CD4-positive, alpha-beta T cell treated with Interleukin-17A for 1 hour (primary cell): ENCODE data around the gene S100A5.
"Not testable (repeated sequence)": the region's sequence is repeated elsewhere in the genome, so short reads cannot be mapped to it uniquely, and the experiment has no call there.

Experiments used
- DNase-seq: peaks from one replicate; pipeline ENCODE4 v3.0.0-alpha.2; 2020

Gene S100A5

DNA sequence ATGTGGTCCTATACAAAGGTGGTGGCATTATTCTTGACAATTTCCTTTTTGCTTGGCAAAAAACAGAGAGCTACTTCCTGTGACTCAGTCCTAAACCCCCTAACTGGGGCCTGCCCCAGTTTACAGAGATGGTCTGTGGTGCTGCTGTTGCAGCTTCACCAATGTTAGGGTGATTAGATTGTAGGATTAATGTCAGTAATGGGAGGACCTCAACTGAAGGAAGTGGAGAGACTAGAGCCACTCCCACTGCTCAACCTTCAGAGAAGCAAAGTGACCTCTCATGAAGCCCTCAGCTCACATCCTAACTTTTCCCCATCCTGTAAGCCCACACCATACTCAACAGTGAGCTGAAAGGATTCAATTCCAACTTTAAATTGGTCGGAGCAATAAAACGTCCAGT, 8.6 kb downstream of the S100A5 start:
- peak; percentile 66 for DNase-seq

- no peak for DNase-seq
These were observed 9.1 kb downstream of the S100A5 start for GRCh38 chr1:153531638-153532037.

DNA sequence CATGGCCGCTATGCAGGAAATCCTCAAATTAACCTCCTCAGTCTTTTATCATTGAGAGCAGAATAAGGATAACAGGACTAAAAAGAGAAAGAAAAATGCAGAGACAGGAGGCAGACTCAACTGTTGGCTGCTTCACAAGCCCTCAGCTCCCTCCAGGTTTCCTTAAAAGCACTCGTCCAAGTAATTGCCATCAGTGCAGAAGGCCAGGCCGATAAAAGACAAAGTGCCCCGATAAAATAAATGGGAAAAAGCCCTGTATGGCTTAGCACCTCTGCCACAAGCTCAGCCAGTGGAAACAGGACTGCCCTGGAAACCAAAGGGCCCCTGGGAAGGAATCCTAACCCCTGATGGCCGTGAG, 13.1 kb downstream of the S100A5 start:
- no peak for DNase-seq

DNA sequence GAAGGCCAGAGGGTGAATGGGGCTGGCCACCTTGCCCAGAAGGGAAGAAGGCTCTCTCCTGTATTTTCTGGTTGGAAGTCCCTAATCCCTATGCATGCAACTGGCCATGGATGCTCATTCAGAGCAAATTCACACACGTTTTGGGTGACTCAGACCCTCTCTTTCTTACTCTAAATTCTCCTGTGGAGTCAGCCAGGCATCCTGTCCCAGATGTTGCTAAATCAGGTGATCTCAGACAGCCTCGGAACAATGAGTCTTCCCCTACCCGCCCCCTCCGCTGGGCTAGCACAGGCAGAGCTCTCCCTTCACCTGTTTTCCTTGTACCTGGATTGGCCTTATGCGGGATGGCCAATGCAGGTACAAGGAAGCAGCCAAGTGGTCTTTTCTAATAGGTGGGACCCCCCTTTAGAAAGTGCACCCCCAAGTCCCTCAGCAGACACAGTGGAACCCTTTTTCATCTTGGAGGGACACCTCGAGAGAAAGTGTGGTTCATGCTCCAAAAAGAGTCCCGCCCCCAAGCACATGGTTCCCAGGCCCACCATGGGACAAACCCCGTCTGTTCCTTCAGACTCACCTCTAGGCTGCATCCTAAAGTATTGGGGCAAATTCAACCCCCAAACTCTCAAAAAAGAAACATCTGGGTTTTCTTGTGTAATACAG, 13.6 kb downstream of the S100A5 start:
- no peak for DNase-seq

GRCh38 chr1:153526132-153526543, 14.6 kb downstream of the S100A5 start:
- DNase-seq, result no peak

GRCh38 chr1:153525088-153525728, 15.5 kb downstream of the S100A5 start:
- DNase-seq, result no peak

DNA sequence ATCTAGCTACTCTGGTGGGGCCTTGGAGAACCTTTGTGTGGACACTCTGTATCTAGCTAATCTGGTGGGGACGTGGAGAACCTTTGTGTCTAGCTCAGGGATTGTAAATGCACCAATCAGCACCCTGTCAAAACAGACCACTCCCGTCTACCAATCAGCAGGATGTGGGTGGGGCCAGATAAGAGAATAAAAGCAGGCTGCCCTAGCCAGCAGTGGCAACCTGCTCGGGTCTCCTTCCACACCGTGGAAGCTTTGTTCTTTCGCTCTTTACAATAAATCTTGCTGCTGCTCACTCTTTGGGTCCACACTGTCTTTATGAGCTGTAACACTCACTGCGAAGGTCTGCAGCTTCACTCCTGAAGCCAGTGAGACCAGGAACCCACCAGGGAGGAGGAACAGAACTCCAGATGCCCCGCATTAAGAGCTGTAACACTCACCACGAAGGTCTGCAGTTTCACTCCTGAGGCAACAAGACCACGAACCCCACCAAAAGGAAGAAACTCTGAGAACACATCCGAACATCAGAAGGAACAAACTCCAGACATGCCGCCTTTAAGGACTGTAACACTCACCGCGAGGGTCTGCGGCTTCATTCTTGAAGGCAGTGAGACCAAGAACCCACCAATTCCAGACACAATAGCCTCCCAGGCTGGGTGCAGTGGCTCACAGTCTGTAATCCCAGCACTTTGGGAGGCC, 18.2 kb downstream of the S100A5 start:
- not testable (repeated sequence) for DNase-seq

- DNase-seq, result not testable (repeated sequence)
These were observed 18.9 kb downstream of the S100A5 start for GRCh38 chr1:153521808-153522207.

- DNase-seq, result no peak
These were observed 19.8 kb downstream of the S100A5 start for GRCh38 chr1:153520818-153521476.

DNA sequence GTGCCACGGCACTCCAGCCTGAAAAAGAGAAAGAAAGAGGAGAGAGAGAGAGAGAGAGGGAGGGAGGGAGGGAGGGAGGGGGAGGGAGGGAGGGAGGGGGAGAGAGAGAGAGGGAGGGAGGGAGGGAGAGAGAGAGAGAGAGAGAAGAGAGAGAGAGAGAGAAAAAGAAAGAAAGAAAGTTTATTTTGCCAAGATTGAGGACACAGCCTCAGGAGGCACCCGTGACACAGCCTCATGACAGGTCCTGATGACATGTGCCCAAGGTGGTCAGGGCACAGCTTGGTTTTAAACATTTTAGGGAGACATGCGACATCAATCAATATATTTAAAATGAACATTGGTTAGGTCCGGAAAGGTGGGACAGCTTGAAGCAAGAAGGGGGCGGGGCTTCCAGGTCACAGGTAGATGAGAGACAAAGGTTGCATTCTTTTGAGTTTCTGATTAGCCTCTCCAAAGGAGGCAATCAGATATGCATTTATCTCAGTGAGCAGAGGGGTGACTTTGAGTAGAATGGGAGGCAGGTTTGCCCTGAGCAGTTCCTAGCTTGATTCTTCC, 20.5 kb downstream of the S100A5 start:
- DNase-seq, result not testable (repeated sequence)

DNA sequence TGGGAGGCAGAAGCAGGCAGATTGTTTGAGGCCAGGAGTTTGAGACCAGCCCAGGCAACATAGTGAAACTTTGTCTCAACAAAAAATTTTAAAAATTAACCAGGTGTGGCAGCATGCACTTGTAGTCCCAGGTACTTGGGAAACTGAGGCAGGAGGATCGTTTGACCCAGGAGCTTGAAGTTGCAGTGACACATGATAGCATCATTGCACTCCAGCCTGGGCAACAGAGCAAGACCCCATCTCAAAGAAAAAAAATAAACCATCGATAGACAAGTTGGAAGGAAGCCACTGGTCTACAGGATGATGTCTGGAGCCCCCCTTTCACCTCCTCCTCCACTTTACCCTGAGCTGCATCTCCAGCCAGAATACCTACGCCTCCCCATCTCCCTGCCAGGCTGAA, 21.5 kb downstream of the S100A5 start:
- DNase-seq, result no peak

DNA sequence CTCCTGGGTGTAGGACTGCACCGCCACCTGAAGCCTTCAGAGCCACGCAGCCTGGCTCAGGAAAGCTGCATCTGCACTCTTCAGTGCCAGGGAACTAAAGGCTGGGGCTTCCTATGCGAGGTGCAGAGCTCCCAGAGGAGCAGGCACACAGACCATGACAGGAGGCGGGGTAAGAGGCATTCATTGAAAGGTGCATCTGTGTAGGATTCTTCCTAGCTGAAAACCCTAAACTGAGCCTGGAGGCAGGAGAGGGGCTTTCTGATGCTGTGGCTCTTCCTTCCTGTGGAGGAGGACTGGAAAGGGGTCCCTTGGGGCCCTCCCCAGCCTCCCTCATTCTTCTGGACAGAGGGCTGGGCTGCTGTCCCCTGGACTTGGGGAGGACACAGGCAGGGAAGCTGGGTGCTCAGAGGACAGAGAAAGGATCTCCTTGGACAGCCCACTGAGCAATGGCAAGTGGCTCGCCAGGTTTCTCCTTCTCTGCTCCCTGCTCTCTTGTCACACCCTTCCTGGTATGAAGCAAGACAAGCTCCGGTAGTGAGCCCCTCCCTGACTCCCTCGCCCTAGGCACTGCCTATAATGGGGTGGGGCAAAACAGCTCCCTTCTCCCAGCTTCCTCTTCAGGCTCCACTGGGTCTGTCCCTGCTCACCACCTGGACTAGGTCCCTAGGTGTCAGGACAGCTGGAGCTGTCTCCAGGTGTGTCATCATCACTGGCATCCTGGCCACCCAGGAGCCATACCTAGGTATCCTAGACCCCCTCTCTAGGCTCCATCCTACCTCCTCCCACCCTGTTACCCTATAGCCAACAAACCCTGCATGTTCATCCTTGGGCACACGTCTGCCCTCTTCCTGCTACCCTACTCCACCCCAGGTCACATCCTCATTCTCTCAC, 25.0 kb downstream of the S100A5 start:
- DNase-seq, result no peak

- no peak for DNase-seq
These were observed 27.1 kb downstream of the S100A5 start for GRCh38 chr1:153513666-153514065.

DNA sequence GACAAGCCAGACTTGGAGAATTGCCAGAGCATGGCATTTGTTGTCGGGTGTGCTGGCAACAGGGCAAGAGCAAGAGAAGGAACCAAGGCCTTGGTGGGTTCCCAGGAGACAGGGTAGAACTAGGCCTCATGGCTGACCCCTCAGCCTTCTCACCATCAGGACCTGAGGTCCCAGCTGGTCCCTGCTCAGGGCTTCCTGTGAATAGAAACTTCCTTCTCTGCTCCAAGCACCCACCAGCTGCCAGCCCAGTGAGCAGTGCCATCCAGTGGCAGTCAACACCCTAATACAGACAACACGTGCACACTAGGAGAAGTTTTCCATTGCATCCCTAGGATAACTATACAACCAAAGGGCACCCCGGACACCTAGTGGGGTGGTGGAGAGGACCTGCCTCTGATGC, 27.7 kb downstream of the S100A5 start:
- DNase-seq, result no peak

DNA sequence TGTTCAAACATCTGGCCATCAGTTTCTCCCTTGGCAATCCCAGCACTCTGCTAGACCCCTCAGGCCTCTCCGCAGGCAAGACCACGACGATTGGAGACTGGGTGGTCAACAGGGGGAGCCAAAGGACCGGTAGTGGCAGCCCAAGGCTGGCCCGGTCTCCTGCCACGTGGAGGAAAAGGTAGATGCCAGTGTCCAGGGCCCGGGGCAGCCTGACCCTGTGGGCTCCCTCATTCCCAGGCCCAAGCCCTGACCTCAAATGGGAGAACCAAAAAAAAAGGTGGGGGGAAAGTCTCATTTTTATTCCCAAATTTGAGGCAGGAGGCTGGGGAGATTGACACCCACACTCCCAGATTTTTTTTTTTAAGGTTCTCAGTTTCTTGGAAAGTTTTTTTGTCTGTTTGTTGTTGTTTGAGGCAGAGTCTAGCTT, 29.7 kb downstream of the S100A5 start:
- DNase-seq, result peak; percentile 82

GRCh38 chr1:153509729-153510354, 30.9 kb downstream of the S100A5 start:
- peak; percentile 72 for DNase-seq

- no peak for DNase-seq
These were observed 31.7 kb downstream of the S100A5 start for GRCh38 chr1:153509036-153509435.

DNA sequence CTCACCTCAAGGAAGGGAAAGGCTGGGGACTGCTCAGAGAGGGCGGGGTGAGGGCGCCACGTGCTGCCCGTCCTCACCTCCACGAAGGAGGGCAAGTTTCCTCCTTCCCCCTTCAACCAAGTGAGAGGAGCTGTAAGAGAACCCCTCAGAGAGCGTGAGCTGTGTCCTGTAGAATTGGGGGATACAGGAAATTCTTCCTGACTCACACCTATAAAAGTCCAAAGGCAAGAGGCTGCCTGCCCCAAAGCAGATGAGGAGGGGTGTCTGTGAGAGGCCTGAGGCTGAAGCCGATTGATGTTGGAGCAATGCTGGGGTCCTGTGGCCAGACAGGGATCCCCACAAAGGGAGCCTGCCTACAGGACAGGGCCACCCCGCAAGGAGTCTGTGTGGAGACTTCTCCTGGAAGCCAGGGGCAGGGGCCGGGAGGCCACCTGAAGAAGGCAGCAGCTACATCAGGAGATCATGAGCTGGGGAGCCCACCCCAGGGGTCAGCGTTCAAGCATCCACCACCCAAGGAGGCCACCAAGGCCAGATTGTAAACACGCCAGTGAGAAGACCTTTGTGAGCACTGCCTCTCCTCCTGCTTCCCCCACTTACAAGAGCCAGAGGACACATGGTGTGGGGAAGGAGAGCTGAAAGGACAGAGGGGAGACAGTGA, 32.7 kb downstream of the S100A5 start:
- no peak for DNase-seq

GRCh38 chr1:153506831-153507413, 33.8 kb downstream of the S100A5 start:
- DNase-seq, result no peak

DNA sequence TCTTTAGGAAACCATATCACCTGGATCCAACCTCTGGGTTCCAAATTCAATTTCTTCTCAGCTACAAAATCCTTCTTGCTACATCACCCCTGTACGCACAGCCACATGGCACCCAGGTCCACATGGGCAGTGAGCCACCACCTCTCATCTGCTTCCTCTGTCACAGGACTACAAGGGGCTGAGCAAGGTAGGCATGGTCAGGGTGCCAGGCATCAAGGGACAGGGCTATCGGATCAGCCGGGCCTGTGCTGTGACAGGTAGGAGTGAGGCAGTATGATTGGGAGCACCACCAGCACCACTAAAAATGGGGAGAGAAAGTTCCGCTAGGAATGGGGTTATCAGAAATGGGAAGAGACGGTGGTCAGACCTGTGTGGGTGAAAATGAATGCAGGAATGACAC, 34.3 kb downstream of the S100A5 start:
- DNase-seq, result no peak

- no peak for DNase-seq
These were observed 35.2 kb downstream of the S100A5 start for GRCh38 chr1:153505576-153505975.
